Epithelial cell of esophagus (primary cell): ENCODE data around the gene CCDC171.

ENCODE experiments used
- DNase-seq: peaks from one replicate; pipeline ENCODE4 v3.0.0; 2010; ENCODE audit warnings: low read depth
- H3K4me3 ChIP-seq: 2 replicates; pipeline ENCODE4 v1.5.1; 2011; ENCODE audit warnings: mild to moderate bottlenecking, low read length, control low read depth
- TF ChIP-seq, protein P1 (sequence below): IDR thresholded peaks from 2 replicates; pipeline ENCODE4 v1.5.1; 2011; ENCODE audit warnings: low read depth, mild to moderate bottlenecking, low read length, control low read depth, inconsistent platforms; ENCODE audit not compliant: insufficient read depth; ENCODE audit errors: missing control alignments

Gene CCDC171

DNA sequence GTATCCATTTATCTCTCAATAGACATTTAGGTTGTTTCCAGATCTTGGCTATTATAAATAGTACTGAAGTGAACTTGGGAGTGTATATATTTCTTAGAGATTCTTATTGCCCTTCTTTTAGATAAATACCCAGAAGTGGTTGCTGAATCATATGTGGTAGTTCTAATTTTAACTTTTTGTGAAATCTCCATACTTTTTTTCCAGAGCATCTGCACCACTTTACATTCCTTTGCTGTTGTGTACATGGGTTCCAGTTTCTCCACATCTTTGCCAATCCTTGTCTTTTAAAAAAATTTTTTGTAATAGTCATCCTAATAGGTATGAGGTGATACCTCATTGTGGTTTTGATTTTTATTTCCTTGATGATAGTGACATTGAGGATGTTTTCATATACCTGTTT lies 303.7 kb downstream of the CCDC171 start:
- no peak overlapping the region for H3K4me3 ChIP-seq
- TF ChIP-seq, protein P1, sequence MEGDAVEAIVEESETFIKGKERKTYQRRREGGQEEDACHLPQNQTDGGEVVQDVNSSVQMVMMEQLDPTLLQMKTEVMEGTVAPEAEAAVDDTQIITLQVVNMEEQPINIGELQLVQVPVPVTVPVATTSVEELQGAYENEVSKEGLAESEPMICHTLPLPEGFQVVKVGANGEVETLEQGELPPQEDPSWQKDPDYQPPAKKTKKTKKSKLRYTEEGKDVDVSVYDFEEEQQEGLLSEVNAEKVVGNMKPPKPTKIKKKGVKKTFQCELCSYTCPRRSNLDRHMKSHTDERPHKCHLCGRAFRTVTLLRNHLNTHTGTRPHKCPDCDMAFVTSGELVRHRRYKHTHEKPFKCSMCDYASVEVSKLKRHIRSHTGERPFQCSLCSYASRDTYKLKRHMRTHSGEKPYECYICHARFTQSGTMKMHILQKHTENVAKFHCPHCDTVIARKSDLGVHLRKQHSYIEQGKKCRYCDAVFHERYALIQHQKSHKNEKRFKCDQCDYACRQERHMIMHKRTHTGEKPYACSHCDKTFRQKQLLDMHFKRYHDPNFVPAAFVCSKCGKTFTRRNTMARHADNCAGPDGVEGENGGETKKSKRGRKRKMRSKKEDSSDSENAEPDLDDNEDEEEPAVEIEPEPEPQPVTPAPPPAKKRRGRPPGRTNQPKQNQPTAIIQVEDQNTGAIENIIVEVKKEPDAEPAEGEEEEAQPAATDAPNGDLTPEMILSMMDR: no peak
- DNase-seq: peak; percentile 5

DNA sequence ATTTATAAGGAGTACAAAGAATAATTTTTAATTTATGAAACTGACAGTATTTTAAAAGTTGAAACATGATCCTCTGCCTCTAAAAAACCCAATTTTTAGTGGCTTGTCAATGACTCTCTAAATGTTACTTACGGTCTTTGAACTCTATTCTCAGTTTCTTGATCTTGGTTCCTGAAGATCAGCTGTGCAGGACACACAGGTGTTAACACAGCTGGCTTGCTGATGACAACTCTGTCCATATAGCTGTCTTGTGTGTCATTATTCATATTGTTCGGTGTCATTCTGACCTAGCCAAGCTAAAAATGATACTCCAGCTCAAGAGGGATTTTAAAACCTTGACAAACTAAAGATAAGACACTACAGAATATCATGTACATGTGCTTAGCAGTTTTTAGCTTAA lies 314.5 kb downstream of the CCDC171 start:
- DNase-seq: no peak
- no peak overlapping the region for H3K4me3 ChIP-seq
- TF ChIP-seq, protein P1: no peak

DNA sequence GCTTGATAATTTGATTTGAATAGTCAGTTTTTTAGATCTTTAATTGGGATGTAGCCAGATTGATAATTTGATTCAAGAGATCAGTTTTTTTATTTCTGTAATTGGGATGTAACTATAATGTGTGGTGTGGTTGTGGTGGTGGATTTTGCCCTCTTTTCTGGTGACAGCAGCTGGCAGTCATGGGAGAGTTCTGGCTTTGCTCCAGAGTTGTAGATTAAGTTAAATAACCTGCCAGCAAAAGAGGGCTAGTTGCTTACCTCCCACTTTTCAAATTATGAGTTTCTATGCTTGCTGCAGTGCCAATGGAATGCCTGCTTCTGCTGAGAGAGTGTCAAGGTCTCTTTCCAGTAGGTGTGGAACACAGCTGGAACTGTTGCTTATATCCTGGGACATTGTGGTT lies 315.1 kb downstream of the CCDC171 start:
- no peak overlapping the region for H3K4me3 ChIP-seq
- no peak for DNase-seq
- TF ChIP-seq, protein P1: no peak

DNA sequence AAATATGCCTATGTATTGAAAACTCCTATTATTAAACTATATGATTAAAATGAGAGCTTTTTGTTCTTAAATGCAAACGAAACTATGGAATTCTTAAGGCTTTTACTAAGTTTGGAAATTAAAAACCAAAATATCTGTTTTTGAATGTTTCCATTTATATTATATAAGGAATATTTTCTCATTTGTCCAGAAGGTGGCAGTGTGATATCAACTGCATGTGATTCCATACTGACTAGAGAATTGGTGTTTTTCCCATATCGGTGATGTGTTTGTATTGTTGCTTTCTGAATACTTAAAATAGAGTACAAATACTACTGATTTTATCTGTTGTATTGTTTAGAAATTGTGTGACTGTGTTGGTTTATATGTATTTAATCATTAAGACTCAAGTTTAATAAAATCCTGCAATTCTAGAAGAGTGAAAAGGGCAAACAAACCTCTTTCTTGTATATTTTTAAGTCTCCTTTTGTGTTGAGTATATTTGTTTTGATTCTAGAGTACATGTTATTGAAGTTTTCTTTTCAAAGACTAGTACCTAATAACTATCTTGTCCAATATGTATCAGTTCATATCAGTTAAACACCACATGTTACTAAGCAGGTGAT lies 320.8 kb downstream of the CCDC171 start:
- H3K4me3 ChIP-seq: no peak overlapping the region
- TF ChIP-seq, protein P1: peak; percentile 57
- peak; percentile 61 for DNase-seq

DNA sequence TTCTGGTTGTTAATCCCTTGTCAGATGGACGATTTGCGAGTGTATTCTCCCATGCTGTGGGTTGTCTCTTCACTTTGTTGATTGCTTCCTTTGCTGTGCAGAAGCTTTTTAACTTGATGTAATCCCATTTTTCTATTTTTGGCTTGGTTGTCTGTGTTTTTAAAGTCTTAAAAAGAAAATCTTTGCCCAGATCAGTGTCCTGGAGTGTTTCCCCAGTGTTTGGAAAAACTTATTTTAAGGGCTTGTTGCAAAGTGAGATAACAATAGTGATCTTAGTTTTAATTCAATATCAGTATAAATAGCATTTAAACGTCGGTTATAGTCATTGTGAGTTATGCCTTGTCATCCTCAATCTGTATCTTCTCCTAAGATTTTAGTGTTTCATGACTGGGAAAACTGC lies 329.5 kb downstream of the CCDC171 start:
- DNase-seq: no peak
- TF ChIP-seq, protein P1: no peak
- H3K4me3 ChIP-seq: no peak overlapping the region

DNA sequence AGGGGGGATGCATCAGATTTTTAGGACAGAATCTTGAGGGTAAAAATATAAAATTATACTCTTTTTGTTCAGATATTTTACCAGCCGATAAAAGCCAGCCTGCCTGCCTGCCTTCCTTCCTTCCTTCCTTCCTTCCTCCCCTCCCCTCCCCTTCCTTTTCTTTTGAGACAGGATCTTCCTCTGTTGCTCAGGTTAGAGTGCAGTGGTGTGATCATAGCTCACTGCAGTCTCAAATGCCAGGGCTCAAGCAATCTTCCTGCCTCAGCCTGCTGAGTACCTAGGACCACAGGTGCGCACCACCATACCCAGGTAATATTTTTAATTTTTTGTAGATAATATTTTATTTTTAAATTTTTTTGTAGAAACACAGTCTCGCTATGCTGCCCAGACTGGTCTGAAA lies 330.0 kb downstream of the CCDC171 start:
- no peak overlapping the region for H3K4me3 ChIP-seq
- no peak for DNase-seq
- TF ChIP-seq, protein P1: no peak

DNA sequence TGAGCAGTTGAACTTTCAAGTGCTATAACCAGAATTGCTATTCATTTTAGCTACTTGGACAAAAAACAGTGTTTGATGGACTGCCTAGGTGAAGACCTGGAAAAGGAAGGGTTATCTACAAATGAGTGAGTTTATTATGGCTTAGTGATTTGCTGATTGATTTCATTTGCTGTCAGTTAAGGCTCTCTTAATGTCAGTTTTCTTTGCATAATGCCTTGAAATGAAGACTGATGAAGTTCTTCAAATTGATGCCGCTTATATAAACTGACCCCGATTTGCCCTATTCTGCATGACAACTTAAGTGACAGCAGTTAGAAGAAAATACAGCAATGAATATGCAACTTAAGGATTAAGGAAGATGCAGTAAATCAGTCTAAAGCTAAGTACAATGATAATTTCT lies 332.6 kb downstream of the CCDC171 start:
- no peak overlapping the region for H3K4me3 ChIP-seq
- TF ChIP-seq, protein P1: no peak

More for the DNA sequence above, 332.6 kb downstream of the CCDC171 start:
- DNase-seq: no peak
